PC-9 (cell line): Measurements from ENCODE around the gene PER3. TPM values are rescaled to one million over a fixed set of nuclear protein-coding genes. Genes with fewer than 3 reads are reported as not detected.

Source experiments
- BruUV-seq: library from RNA; stranded (reverse); fragments of 400-500 nt; replicated peaks from 2 replicates; lab custom pipeline; 2021; lab: Mats Ljungman, UMichigan
- CTCF ChIA-PET: fragments of 300-600 bp; sonication (Branson Sonifier 250); formaldehyde crosslinking; loops from one replicate; lab custom pipeline; 2022; ENCODE audit warnings: antibody characterized with exemption; lab: Charles Lee
- POLR2A ChIA-PET: fragments of 300-600 bp; sonication (Branson Sonifier 250); formaldehyde crosslinking; loops from one replicate; lab custom pipeline; 2022; ENCODE audit warnings: antibody characterized with exemption; ENCODE audit not compliant: unreplicated experiment; lab: Charles Lee
- DNase-seq, 2 experiments: peaks; one replicate each; pipeline versions ENCODE4 v3.0.0 to v3.0.0-alpha.2; 2015 to 2022; ENCODE audit warnings: mixed read lengths in 1 of 2
- H2AFZ ChIP-seq: fragments of 200-600 bp; sonication (generic); 2 replicates; pipeline ENCODE4 v1.8.1; 2017; ENCODE audit warnings: antibody characterized with exemption
- H3F3A ChIP-seq: fragments of 200-600 bp; sonication (generic); 2 replicates; pipeline ENCODE4 v1.8.1; 2017; ENCODE audit warnings: antibody characterized with exemption, mild to moderate bottlenecking, low read depth; ENCODE audit not compliant: insufficient read depth
- H3K27ac ChIP-seq: fragments of 200-600 bp; sonication (generic); 2 replicates; pipeline ENCODE4 v1.6.1; 2016; ENCODE audit warnings: mixed run types
- H3K27me3 ChIP-seq: fragments of 200-600 bp; sonication (generic); 2 replicates; pipeline ENCODE4 v1.6.1; 2016; ENCODE audit warnings: low read depth, mixed run types; ENCODE audit not compliant: insufficient read depth
- H3K36me3 ChIP-seq: fragments of 200-600 bp; sonication (generic); 2 replicates; pipeline ENCODE4 v1.6.1; 2016; ENCODE audit warnings: low read depth, mixed run types
- H3K4me1 ChIP-seq: fragments of 200-600 bp; sonication (generic); replicated peaks from 2 replicates; pipeline ENCODE4 v1.6.1; 2016; ENCODE audit warnings: mixed run types; ENCODE audit not compliant: insufficient read depth
- H3K4me2 ChIP-seq: fragments of 200-600 bp; sonication (generic); 2 replicates; pipeline ENCODE4 v1.6.1; 2017; ENCODE audit warnings: mixed run types
- H3K4me3 ChIP-seq: fragments of 200-600 bp; sonication (generic); 2 replicates; pipeline ENCODE4 v1.6.1; 2016; ENCODE audit warnings: mixed run types
- H3K79me2 ChIP-seq: fragments of 200-600 bp; sonication (generic); 2 replicates; pipeline ENCODE4 v1.6.1; 2017; ENCODE audit warnings: low read depth, mixed run types
- H3K9me2 ChIP-seq: fragments of 200-600 bp; sonication (generic); 2 replicates; pipeline ENCODE4 v1.8.1; 2017; ENCODE audit warnings: mild to moderate bottlenecking; ENCODE audit not compliant: insufficient read depth
- H3K9me3 ChIP-seq: fragments of 200-600 bp; sonication (generic); 2 replicates; pipeline ENCODE4 v1.8.1; 2016; ENCODE audit warnings: low read depth; ENCODE audit not compliant: insufficient read depth
- H4K20me1 ChIP-seq: fragments of 200-600 bp; sonication (generic); 2 replicates; pipeline ENCODE4 v1.8.1; 2017; ENCODE audit not compliant: insufficient read depth
- EZH2 ChIP-seq: fragments of 200-600 bp; sonication (generic); IDR thresholded peaks from 2 replicates; pipeline ENCODE4 v1.8.0; 2017; ENCODE audit warnings: antibody characterized with exemption, low read depth
- intact Hi-C: fragments of 100-400 bp; cut with micrococcal nuclease; formaldehyde crosslinking; loops from one replicate; pipeline ENCODE4 v1.10.0; 2022; ENCODE audit not compliant: unreplicated experiment
- total RNA-seq: library from RNA; stranded (reverse); gene quantifications from 2 replicates; pipeline ENCODE4 v1.2.3, GENCODE V29; 2021
- TF ChIP-seq, protein P1 (sequence below): fragments of 200-600 bp; sonication (generic); conservative IDR thresholded peaks from 2 replicates; pipeline ENCODE4 v1.6.1; 2017; ENCODE audit warnings: mixed run types, antibody characterized with exemption, mild to moderate bottlenecking, moderate library complexity

PER3 gene
- total RNA-seq, 1 experiment from 2014 or later, result 25.1 TPM

GRCh38 chr1:7770997-7771822, 12.9 kb upstream of the PER3 start, which contains the start of gene VAMP3:
VAMP3 (plus strand) TSS chr1:7771296; CDS start chr1:7771384, 88 bp downstream.
- ChIA-PET POLR2A (no interaction called here), CTCF (no interaction called here)
- intact Hi-C loops, result no loop called here
- no peaks in the 10 kb centered on the region for H4K20me1 ChIP-seq
- peak within 1 kb of the TSS; percentile 88 for H3K4me3 ChIP-seq
- no peaks in the 10 kb centered on the region for H3K36me3 ChIP-seq
- no peaks in the 10 kb centered on the region for H3K9me3 ChIP-seq
- peak; percentile 54 to 83 for DNase-seq
- H3K27me3 ChIP-seq, result no peaks in the 10 kb centered on the region
- H3K4me1 ChIP-seq, result peaks cover 12% of the 10 kb centered on the region; the same call in 1 of the 2 replicates
- no peaks in the 10 kb centered on the region for H3F3A ChIP-seq
- no peaks in the 10 kb centered on the region for H3K9me2 ChIP-seq
- peaks cover 20% of the 10 kb centered on the region for H3K79me2 ChIP-seq
- peak within 1 kb of the TSS; percentile 100 for H2AFZ ChIP-seq
- no peak for TF ChIP-seq EZH2
- TF ChIP-seq, protein P1, sequence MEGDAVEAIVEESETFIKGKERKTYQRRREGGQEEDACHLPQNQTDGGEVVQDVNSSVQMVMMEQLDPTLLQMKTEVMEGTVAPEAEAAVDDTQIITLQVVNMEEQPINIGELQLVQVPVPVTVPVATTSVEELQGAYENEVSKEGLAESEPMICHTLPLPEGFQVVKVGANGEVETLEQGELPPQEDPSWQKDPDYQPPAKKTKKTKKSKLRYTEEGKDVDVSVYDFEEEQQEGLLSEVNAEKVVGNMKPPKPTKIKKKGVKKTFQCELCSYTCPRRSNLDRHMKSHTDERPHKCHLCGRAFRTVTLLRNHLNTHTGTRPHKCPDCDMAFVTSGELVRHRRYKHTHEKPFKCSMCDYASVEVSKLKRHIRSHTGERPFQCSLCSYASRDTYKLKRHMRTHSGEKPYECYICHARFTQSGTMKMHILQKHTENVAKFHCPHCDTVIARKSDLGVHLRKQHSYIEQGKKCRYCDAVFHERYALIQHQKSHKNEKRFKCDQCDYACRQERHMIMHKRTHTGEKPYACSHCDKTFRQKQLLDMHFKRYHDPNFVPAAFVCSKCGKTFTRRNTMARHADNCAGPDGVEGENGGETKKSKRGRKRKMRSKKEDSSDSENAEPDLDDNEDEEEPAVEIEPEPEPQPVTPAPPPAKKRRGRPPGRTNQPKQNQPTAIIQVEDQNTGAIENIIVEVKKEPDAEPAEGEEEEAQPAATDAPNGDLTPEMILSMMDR, result no peak
- BruUV-seq, result TSS peak; percentile 63
- H3K27ac ChIP-seq, result no peak within 1 kb of the TSS
- peak within 1 kb of the TSS; percentile 97 for H3K4me2 ChIP-seq

DNA sequence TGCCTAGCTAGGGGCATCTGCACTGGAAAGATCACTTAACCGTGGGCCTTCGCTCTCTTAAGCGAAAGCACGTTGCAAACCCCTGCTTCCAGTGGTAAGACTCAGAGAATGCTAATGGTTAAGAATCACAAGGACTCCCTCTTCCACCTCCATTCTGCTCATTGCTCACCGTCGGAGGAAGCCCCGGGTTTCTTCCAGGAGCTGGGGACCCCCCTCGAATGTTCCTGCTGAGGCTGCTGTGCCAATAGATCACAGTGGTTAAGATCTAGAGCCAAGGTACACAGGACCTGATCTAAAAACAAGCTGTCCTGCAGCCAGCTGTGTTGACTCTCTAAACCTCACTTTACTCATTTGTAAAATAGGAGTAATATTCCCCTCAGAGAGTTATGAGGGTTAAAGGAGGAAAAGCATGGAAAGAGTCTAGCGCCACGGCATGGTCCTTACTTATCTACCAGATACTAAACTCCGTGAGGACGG, 12.2 kb upstream of the PER3 start:
- intact Hi-C loops, result no loop called here
- CTCF ChIA-PET, result no interaction called here
- Histone ChIP-seq H2AFZ (peak overlapping the region; percentile 62; the same call in 1 of the 2 replicates), H3K27ac (no peak overlapping the region), H3K4me1 (peaks cover 12% of the 10 kb centered on the region; the same call in 1 of the 2 replicates), H3K27me3 (no peaks in the 10 kb centered on the region), H3K9me2 (no peaks in the 10 kb centered on the region), H3F3A (no peaks in the 10 kb centered on the region), H3K9me3 (no peaks in the 10 kb centered on the region), H4K20me1 (no peaks in the 10 kb centered on the region), H3K79me2 (peaks cover 20% of the 10 kb centered on the region), H3K36me3 (no peaks in the 10 kb centered on the region), H3K4me3 (peak overlapping the region; percentile 88), H3K4me2 (peak overlapping the region; percentile 91)
- DNase-seq, result no peak
- no TSS peak for BruUV-seq
- POLR2A ChIA-PET, result no interaction called here
- TF ChIP-seq, protein P1, result no peak
- TF ChIP-seq EZH2, result no peak

GRCh38 chr1:7777591-7777990, 6.5 kb upstream of the PER3 start:
- POLR2A ChIA-PET, result no interaction called here
- Histone ChIP-seq H3K79me2 (peaks cover 9% of the 10 kb centered on the region), H3F3A (peaks cover 3% of the 10 kb centered on the region; the same call in 1 of the 2 replicates), H3K9me2 (no peaks in the 10 kb centered on the region), H3K36me3 (no peaks in the 10 kb centered on the region), H3K4me3 (no peak overlapping the region), H2AFZ (no peak overlapping the region), H3K9me3 (no peaks in the 10 kb centered on the region), H3K27me3 (no peaks in the 10 kb centered on the region), H3K4me1 (0 out of 2 replicates have a peak, but pooled peaks cover under 1% of the 10 kb centered on the region), H3K4me2 (no peak overlapping the region), H3K27ac (no peak overlapping the region), H4K20me1 (no peaks in the 10 kb centered on the region)
- no peak for DNase-seq
- CTCF ChIA-PET, result no interaction called here
- BruUV-seq, result no TSS peak
- no peak for TF ChIP-seq EZH2
- TF ChIP-seq, protein P1, result no peak
- intact Hi-C loops, result no loop called here
